ENCODE results near the gene HECTD2. TPM values are rescaled to one million over a fixed set of nuclear protein-coding genes. Genes with fewer than 3 reads are reported as not detected.
"Not testable (repeated sequence)": the region's sequence is repeated elsewhere in the genome, so short reads cannot be mapped to it uniquely, and the experiment has no call there.

The HECTD2 gene
- total RNA-seq, 1 donor from 2014 or later = 58.3 TPM

GRCh38 chr10:91525896-91526712, 116.0 kb downstream of the HECTD2 start:
- FAIRE-seq = no peak

GRCh38 chr10:91528080-91528479, 117.9 kb downstream of the HECTD2 start:
- DNase-seq (ENCODE audit: low spot score in 2 of 2) (no peak), FAIRE-seq (no peak)

More at GRCh38 chr10:91525896-91526712, 116.0 kb downstream of the HECTD2 start:
- no peak for DNase-seq (ENCODE audit: low spot score in 2 of 2)

- DNase-seq (ENCODE audit: low spot score in 2 of 2) (no peak), FAIRE-seq (no peak)
Observed at GRCh38 chr10:91528768-91529167, 118.6 kb downstream of the HECTD2 start.

GRCh38 chr10:91534789-91535188, 124.6 kb downstream of the HECTD2 start:
- FAIRE-seq; DNase-seq (ENCODE audit: low spot score in 2 of 2): not testable (repeated sequence)

GRCh38 chr10:91536111-91536510, 126.0 kb downstream of the HECTD2 start:
- FAIRE-seq (no peak), DNase-seq (ENCODE audit: low spot score in 2 of 2) (no peak)

- no peak for DNase-seq (ENCODE audit: low spot score in 2 of 2)
- FAIRE-seq = no peak
Observed at GRCh38 chr10:91536733-91537132, 126.6 kb downstream of the HECTD2 start.

- DNase-seq (ENCODE audit: low spot score in 2 of 2) (no peak), FAIRE-seq (no peak)
Observed at GRCh38 chr10:91537614-91538383, 127.7 kb downstream of the HECTD2 start.

GRCh38 chr10:91539930-91540329, 129.8 kb downstream of the HECTD2 start:
- no peak for DNase-seq (ENCODE audit: low spot score in 2 of 2)
- no peak for FAIRE-seq

- DNase-seq (ENCODE audit: low spot score in 2 of 2) = no peak
- FAIRE-seq = no peak
Observed at GRCh38 chr10:91540733-91541132, 130.6 kb downstream of the HECTD2 start.

- FAIRE-seq (no peak), DNase-seq (ENCODE audit: low spot score in 2 of 2) (peak in 1 of 2 donors; percentile 14)
Observed at GRCh38 chr10:91541481-91541880, 131.3 kb downstream of the HECTD2 start.

GRCh38 chr10:91545384-91545783, 135.2 kb downstream of the HECTD2 start:
- FAIRE-seq = no peak
- no peak for DNase-seq (ENCODE audit: low spot score in 2 of 2)

GRCh38 chr10:91545838-91546237, 135.7 kb downstream of the HECTD2 start:
- no peak for DNase-seq (ENCODE audit: low spot score in 2 of 2)
- FAIRE-seq = no peak

GRCh38 chr10:91549262-91549661, 139.1 kb downstream of the HECTD2 start:
- no peak for DNase-seq (ENCODE audit: low spot score in 2 of 2)
- FAIRE-seq = no peak

- no peak for DNase-seq (ENCODE audit: low spot score in 2 of 2)
- no peak for FAIRE-seq
Observed at GRCh38 chr10:91550021-91550420, 139.9 kb downstream of the HECTD2 start.

GRCh38 chr10:91551856-91552255, 141.7 kb downstream of the HECTD2 start:
- DNase-seq (ENCODE audit: low spot score in 2 of 2) = peak in 1 of 2 donors; percentile 35
- no peak for FAIRE-seq

- DNase-seq (ENCODE audit: low spot score in 2 of 2) = no peak
- FAIRE-seq = no peak
Observed at GRCh38 chr10:91552274-91553095, 142.3 kb downstream of the HECTD2 start.

- FAIRE-seq (no peak), DNase-seq (ENCODE audit: low spot score in 2 of 2) (no peak)
Observed at GRCh38 chr10:91555455-91555854, 145.3 kb downstream of the HECTD2 start.

GRCh38 chr10:91556691-91557566, 146.8 kb downstream of the HECTD2 start:
- DNase-seq (ENCODE audit: low spot score in 2 of 2) = no peak
- FAIRE-seq = no peak

- no peak for FAIRE-seq
- no peak for DNase-seq (ENCODE audit: low spot score in 2 of 2)
Observed at GRCh38 chr10:91557651-91558111, 147.5 kb downstream of the HECTD2 start.

GRCh38 chr10:91558473-91558872, 148.3 kb downstream of the HECTD2 start:
- no peak for DNase-seq (ENCODE audit: low spot score in 2 of 2)
- no peak for FAIRE-seq
